CD4-positive, CD25-positive, alpha-beta regulatory T cell (primary cell): Measurements from ENCODE around the gene PITX1. TPM values are rescaled to one million over a fixed set of nuclear protein-coding genes. Genes with fewer than 3 reads are reported as not detected.

Experiments
- ATAC-seq, 2 donors: fragments of 150-1000 bp; cut with Tn5 transposase; one replicate each; pipeline ENCODE4 v1.10.0; 2021; ENCODE audit warnings: low read depth in 2 of 2, moderate number of reproducible peaks in 2 of 2, moderate library complexity in 1 of 2
- DNase-seq, 3 donors: peaks; one replicate each; pipeline versions ENCODE4 v3.0.0 to v3.0.0-alpha.2; 2012 to 2022; ENCODE audit warnings: mixed read lengths in 1 of 3
- H3K27ac ChIP-seq: one replicate; pipeline ENCODE4 v1.7.0; 2013; ENCODE audit warnings: mild to moderate bottlenecking, low read length; ENCODE audit not compliant: insufficient read depth, poor library complexity, severe bottlenecking
- H3K27me3 ChIP-seq: one replicate; pipeline ENCODE4 v1.7.0; 2013; ENCODE audit warnings: low read length; ENCODE audit not compliant: control insufficient read depth, insufficient read depth
- H3K36me3 ChIP-seq: one replicate; pipeline ENCODE4 v1.7.0; 2013; ENCODE audit warnings: mild to moderate bottlenecking, low read length, moderate library complexity; ENCODE audit not compliant: control insufficient read depth, insufficient read depth
- H3K4me1 ChIP-seq: 2 replicates; pipeline ENCODE4 v1.7.0; 2013; ENCODE audit warnings: mild to moderate bottlenecking, low read length; ENCODE audit not compliant: insufficient read depth, control insufficient read depth, poor library complexity, severe bottlenecking
- H3K4me3 ChIP-seq: one replicate; pipeline ENCODE4 v1.7.0; 2013; ENCODE audit warnings: low read depth, mild to moderate bottlenecking, low read length, moderate library complexity
- H3K9me3 ChIP-seq, 2 experiments: 1 replicate in 1 of 2; 2 replicates in 1 of 2; pipeline ENCODE4 v1.7.0; 2013; ENCODE audit warnings: low read length in 2 of 2, mild to moderate bottlenecking in 1 of 2, moderate library complexity in 1 of 2; ENCODE audit not compliant: control insufficient read depth in 2 of 2
- H3K27ac Mint-ChIP-seq, 3 donors: one replicate each; pipeline ENCODE4 v1.8.0; 2020 to 2022; ENCODE audit warnings: mild to moderate bottlenecking in 3 of 3, mixed read lengths in 3 of 3, moderate library complexity in 2 of 3
- H3K27me3 Mint-ChIP-seq: one replicate; pipeline ENCODE4 v1.8.0; 2022; ENCODE audit warnings: mild to moderate bottlenecking, mixed read lengths
- H3K36me3 Mint-ChIP-seq: one replicate; pipeline ENCODE4 v1.8.0; 2020; ENCODE audit warnings: mixed read lengths
- H3K4me1 Mint-ChIP-seq, 4 donors: one replicate each; pipeline ENCODE4 v1.8.0; 2020 to 2022; ENCODE audit warnings: mixed read lengths in 4 of 4, mild to moderate bottlenecking in 1 of 4
- H3K4me3 Mint-ChIP-seq, 4 donors: one replicate each; pipeline ENCODE4 v1.8.0; 2020 to 2022; ENCODE audit warnings: mild to moderate bottlenecking in 4 of 4, mixed read lengths in 4 of 4, moderate library complexity in 3 of 4
- H3K9me3 Mint-ChIP-seq, 7 donors: one replicate each; pipeline ENCODE4 v1.8.0; 2020 to 2022; ENCODE audit warnings: mixed read lengths in 7 of 7, mild to moderate bottlenecking in 3 of 7, moderate library complexity in 2 of 7
- polyA plus RNA-seq, 4 donors: library from polyadenylated mRNA; unstranded; fragments of 300-500 nt; fragmentation: Illumina TruSeq; gene quantifications; one replicate each; pipeline ENCODE4 v1.2.3, GENCODE V29; 2021
- total RNA-seq: library from RNA; stranded (reverse); gene quantifications from one replicate; pipeline ENCODE4 v1.2.3, GENCODE V29; 2022

Gene PITX1
- total and polyA plus RNA-seq, 5 donors from 2014 or later: not detected

- DNase-seq: no peak
- Mint-ChIP-seq H3K27ac (no peak overlapping the region), H3K9me3 (peaks cover 0 to 13% (median 0%) of the 10 kb centered on the region in 7 donors), H3K4me3 (peak overlapping the region in 3 of 4 donors; percentile 41 to 64 (median 50)), H3K27me3 (peaks cover 78% of the 10 kb centered on the region), H3K36me3 (no peaks in the 10 kb centered on the region), H3K4me1 (peaks cover 11 to 48% (median 27%) of the 10 kb centered on the region in 4 donors)
- H3K9me3 ChIP-seq: no peaks in the 10 kb centered on the region
- H3K27ac ChIP-seq: no peak overlapping the region
- H3K27me3 ChIP-seq: peaks cover 35% of the 10 kb centered on the region
- H3K4me3 ChIP-seq: no peak overlapping the region
- ATAC-seq: peak in 1 of 2 donors; percentile 3
- peaks cover 21% of the 10 kb centered on the region for H3K4me1 ChIP-seq
- no peaks in the 10 kb centered on the region for H3K36me3 ChIP-seq
These were observed 371 bp upstream of the PITX1 start for GRCh38 chr5:135034236-135034962.

GRCh38 chr5:135032999-135033861, 798 bp downstream of the PITX1 start:
- Mint-ChIP-seq H3K9me3 (peaks cover 0 to 15% (median 0%) of the 10 kb centered on the region in 7 donors), H3K36me3 (no peaks in the 10 kb centered on the region), H3K27me3 (peaks cover 76% of the 10 kb centered on the region), H3K4me3 (peak overlapping the region; percentile 62 to 91 (median 69)), H3K4me1 (peaks cover 11 to 47% (median 29%) of the 10 kb centered on the region in 4 donors), H3K27ac (no peak overlapping the region)
- Histone ChIP-seq H3K9me3 (no peaks in the 10 kb centered on the region), H3K4me3 (no peak overlapping the region), H3K27me3 (peaks cover 36% of the 10 kb centered on the region), H3K4me1 (peaks cover 13% of the 10 kb centered on the region), H3K27ac (no peak overlapping the region), H3K36me3 (no peaks in the 10 kb centered on the region)
- peak in 1 of 3 donors; percentile 30 for DNase-seq
- ATAC-seq: no peak

- H3K4me1 Mint-ChIP-seq: peaks cover 11 to 46% (median 29%) of the 10 kb centered on the region in 4 donors
- peaks cover 35% of the 10 kb centered on the region for H3K27me3 ChIP-seq
These were observed 1.4 kb downstream of the PITX1 start for GRCh38 chr5:135032695-135032998.

GRCh38 chr5:135031813-135032694, 2.0 kb downstream of the PITX1 start:
- H3K36me3 ChIP-seq: no peaks in the 10 kb centered on the region
- no peak overlapping the region for H3K27ac ChIP-seq
- no peak overlapping the region for H3K4me3 ChIP-seq
- peaks cover 71% of the 10 kb centered on the region for H3K27me3 Mint-ChIP-seq
- DNase-seq: no peak
- no peaks in the 10 kb centered on the region for H3K36me3 Mint-ChIP-seq
- H3K4me3 Mint-ChIP-seq: peak overlapping the region; percentile 22 to 70 (median 64)
- H3K4me1 Mint-ChIP-seq: peaks cover 11 to 46% (median 29%) of the 10 kb centered on the region in 4 donors
- H3K9me3 Mint-ChIP-seq: peaks cover 0 to 15% (median 0%) of the 10 kb centered on the region in 7 donors
- no peak overlapping the region for H3K27ac Mint-ChIP-seq
- H3K4me1 ChIP-seq: peaks cover 13% of the 10 kb centered on the region
- H3K9me3 ChIP-seq: no peaks in the 10 kb centered on the region
- peaks cover 30% of the 10 kb centered on the region for H3K27me3 ChIP-seq
- no peak for ATAC-seq

More at GRCh38 chr5:135032695-135032998, 1.4 kb downstream of the PITX1 start:
- Mint-ChIP-seq H3K4me3 (peak overlapping the region; percentile 38 to 70 (median 68)), H3K27ac (no peak overlapping the region), H3K36me3 (no peaks in the 10 kb centered on the region), H3K27me3 (peaks cover 71% of the 10 kb centered on the region), H3K9me3 (peaks cover 0 to 15% (median 0%) of the 10 kb centered on the region in 7 donors)
- Histone ChIP-seq H3K9me3 (no peaks in the 10 kb centered on the region), H3K4me1 (peaks cover 13% of the 10 kb centered on the region), H3K27ac (no peak overlapping the region), H3K36me3 (no peaks in the 10 kb centered on the region), H3K4me3 (no peak overlapping the region)
- ATAC-seq: no peak
- DNase-seq: no peak

- Histone ChIP-seq H3K4me3 (no peak overlapping the region), H3K27ac (no peak overlapping the region), H3K27me3 (peaks cover 24% of the 10 kb centered on the region), H3K36me3 (no peaks in the 10 kb centered on the region), H3K9me3 (no peaks in the 10 kb centered on the region), H3K4me1 (peaks cover 13% of the 10 kb centered on the region)
- peaks cover 11 to 45% (median 29%) of the 10 kb centered on the region in 4 donors for H3K4me1 Mint-ChIP-seq
- DNase-seq: peak in 1 of 3 donors; percentile 29
- H3K9me3 Mint-ChIP-seq: peaks cover 0 to 15% (median 0%) of the 10 kb centered on the region in 7 donors
- H3K36me3 Mint-ChIP-seq: no peaks in the 10 kb centered on the region
- H3K27ac Mint-ChIP-seq: no peak overlapping the region
- ATAC-seq: peak in 1 of 2 donors; percentile 18
- peaks cover 70% of the 10 kb centered on the region for H3K27me3 Mint-ChIP-seq
- peak overlapping the region in 3 of 4 donors; percentile 46 to 68 (median 63) for H3K4me3 Mint-ChIP-seq
These were observed 2.8 kb downstream of the PITX1 start for GRCh38 chr5:135030956-135031812.

GRCh38 chr5:135030123-135030955, 3.7 kb downstream of the PITX1 start:
- no peaks in the 10 kb centered on the region for H3K9me3 ChIP-seq
- peaks cover 13% of the 10 kb centered on the region for H3K4me1 ChIP-seq
- Mint-ChIP-seq H3K27me3 (peaks cover 73% of the 10 kb centered on the region), H3K27ac (no peak overlapping the region), H3K4me1 (peaks cover 11 to 44% (median 27%) of the 10 kb centered on the region in 4 donors), H3K4me3 (peak overlapping the region in 2 of 4 donors; percentile 21 to 63), H3K9me3 (peaks cover 0 to 14% (median 0%) of the 10 kb centered on the region in 7 donors), H3K36me3 (no peaks in the 10 kb centered on the region)
- ATAC-seq (no peak), DNase-seq (no peak)
- H3K27ac ChIP-seq: no peak overlapping the region
- no peaks in the 10 kb centered on the region for H3K36me3 ChIP-seq
- H3K27me3 ChIP-seq: peaks cover 20% of the 10 kb centered on the region
- H3K4me3 ChIP-seq: no peak overlapping the region
